ENCODE data around the gene EGFL7. TPM values are rescaled to one million over a fixed set of nuclear protein-coding genes. Genes with fewer than 3 reads are reported as not detected.

EGFL7 gene
- total and polyA plus RNA-seq, 2 of the 13 experiments (the other 11 are each of a cell fraction or from before 2014, with no cell fraction given) = 0.20 to 5.1 TPM

DNA sequence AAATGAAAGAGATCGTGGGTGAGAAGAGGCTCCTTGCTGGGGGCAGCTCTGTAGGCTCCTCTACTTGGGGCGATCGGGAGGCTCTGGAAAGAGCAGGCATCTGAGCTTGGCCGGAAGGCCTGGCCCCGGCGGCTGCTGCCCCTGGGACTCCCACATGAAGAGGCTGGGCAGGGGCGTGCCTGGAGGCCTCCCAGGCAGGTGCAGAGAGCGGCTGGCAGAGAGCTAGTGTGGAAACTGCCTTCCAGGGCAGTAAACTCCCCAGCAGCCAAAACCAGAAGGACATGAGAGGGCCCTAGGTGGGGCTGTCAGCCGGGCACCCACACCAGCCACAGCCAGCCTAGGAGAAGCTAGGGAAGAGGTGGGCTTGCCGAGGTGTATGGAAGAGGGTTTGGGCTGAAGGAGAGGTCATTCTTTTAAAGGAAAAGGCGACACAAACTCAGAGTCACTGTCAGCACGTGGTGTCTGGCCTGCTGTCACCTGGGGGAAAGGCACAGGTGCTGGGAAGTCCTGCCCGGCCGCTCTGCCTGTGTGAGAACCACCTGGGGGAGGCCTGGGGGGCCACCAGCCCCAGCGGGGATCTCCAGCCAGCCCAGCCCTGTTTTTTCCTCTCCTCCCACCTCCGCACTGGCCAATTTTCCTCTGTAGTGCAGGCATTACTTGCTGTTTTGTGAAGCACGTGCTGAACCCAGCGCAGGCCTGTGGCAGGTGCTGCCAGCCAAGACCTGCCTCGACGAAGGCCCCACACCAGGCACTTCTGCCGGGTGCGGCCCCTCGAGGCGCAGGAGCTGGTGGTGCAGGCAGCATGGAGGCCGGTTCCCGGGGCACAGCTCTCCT lies 44.8 kb upstream of the EGFL7 start (continued):
- TF ChIP-seq ZFY (CRISPR knock-in tag; IDR thresholded peaks at IDR 0.05) (no peak), NFYB (CRISPR knock-in tag; IDR thresholded peaks at IDR 0.05) (no peak), ZNF792 (CRISPR knock-in tag; IDR thresholded peaks at IDR 0.05) (no peak), ATF1 (CRISPR knock-in tag; IDR thresholded peaks at IDR 0.05) (no peak), HMGA1 (CRISPR knock-in tag; conservative IDR thresholded peaks at IDR 0.05) (no peak), CREB1 (IDR thresholded peaks at IDR 0.05) (no peak), CREB1 (CRISPR knock-in tag; IDR thresholded peaks at IDR 0.05) (no peak), ZNF12 (CRISPR knock-in tag; IDR thresholded peaks at IDR 0.05) (no peak), ZFX (CRISPR knock-in tag; IDR thresholded peaks at IDR 0.05; ENCODE audit: low read depth) (peak; percentile 45; the same call in 1 of the 2 replicates), BCL6 (CRISPR knock-in tag; IDR thresholded peaks at IDR 0.05) (no peak), PITX1 (CRISPR knock-in tag; IDR thresholded peaks at IDR 0.05) (no peak)
- TF ChIP-seq, protein P1, sequence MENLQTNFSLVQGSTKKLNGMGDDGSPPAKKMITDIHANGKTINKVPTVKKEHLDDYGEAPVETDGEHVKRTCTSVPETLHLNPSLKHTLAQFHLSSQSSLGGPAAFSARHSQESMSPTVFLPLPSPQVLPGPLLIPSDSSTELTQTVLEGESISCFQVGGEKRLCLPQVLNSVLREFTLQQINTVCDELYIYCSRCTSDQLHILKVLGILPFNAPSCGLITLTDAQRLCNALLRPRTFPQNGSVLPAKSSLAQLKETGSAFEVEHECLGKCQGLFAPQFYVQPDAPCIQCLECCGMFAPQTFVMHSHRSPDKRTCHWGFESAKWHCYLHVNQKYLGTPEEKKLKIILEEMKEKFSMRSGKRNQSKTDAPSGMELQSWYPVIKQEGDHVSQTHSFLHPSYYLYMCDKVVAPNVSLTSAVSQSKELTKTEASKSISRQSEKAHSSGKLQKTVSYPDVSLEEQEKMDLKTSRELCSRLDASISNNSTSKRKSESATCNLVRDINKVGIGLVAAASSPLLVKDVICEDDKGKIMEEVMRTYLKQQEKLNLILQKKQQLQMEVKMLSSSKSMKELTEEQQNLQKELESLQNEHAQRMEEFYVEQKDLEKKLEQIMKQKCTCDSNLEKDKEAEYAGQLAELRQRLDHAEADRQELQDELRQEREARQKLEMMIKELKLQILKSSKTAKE (CRISPR knock-in tag; IDR thresholded peaks at IDR 0.05; ENCODE audit: borderline replicate concordance) = no peak
- TF ChIP-seq, protein P2, sequence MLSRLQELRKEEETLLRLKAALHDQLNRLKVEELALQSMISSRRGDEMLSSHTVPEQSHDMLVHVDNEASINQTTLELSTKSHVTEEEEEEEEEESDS (CRISPR knock-in tag; IDR thresholded peaks at IDR 0.05; ENCODE audit: borderline replicate concordance) = no peak
- TF ChIP-seq, protein P3, sequence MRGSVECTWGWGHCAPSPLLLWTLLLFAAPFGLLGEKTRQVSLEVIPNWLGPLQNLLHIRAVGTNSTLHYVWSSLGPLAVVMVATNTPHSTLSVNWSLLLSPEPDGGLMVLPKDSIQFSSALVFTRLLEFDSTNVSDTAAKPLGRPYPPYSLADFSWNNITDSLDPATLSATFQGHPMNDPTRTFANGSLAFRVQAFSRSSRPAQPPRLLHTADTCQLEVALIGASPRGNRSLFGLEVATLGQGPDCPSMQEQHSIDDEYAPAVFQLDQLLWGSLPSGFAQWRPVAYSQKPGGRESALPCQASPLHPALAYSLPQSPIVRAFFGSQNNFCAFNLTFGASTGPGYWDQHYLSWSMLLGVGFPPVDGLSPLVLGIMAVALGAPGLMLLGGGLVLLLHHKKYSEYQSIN (CRISPR knock-in tag; IDR thresholded peaks at IDR 0.05; ENCODE audit: borderline replicate concordance) = no peak

Measured in HepG2 (cell line).